Caco-2 (cell line): ENCODE results near the gene LEMD1. TPM values are rescaled to one million over a fixed set of nuclear protein-coding genes. Genes with fewer than 3 reads are reported as not detected.
"Not testable (repeated sequence)": the region's sequence is repeated elsewhere in the genome, so short reads cannot be mapped to it uniquely, and the experiment has no call there.

ENCODE experiments used
- BruUV-seq: library from RNA; stranded (reverse); fragments of 400-500 nt; replicated peaks from 2 replicates; lab custom pipeline; 2021; lab: Mats Ljungman, UMichigan
- CTCF ChIA-PET: fragments of 300-600 bp; sonication (Branson Sonifier 250); formaldehyde crosslinking; loops from one replicate; lab custom pipeline; 2022; ENCODE audit warnings: antibody characterized with exemption; lab: Charles Lee
- POLR2A ChIA-PET: fragments of 300-600 bp; sonication (Branson Sonifier 250); formaldehyde crosslinking; loops from one replicate; lab custom pipeline; 2022; ENCODE audit warnings: antibody characterized with exemption; lab: Charles Lee
- DNase-seq, 2 experiments: peaks; one replicate each; pipeline versions ENCODE4 v3.0.0 to v3.0.0-alpha.2; 2020 to 2022
- H3K27me3 ChIP-seq: replicated peaks from 2 replicates; pipeline ENCODE4 v1.6.0; 2011; ENCODE audit warnings: low read length; ENCODE audit not compliant: control insufficient read depth, insufficient read depth
- H3K36me3 ChIP-seq: 2 replicates; pipeline ENCODE4 v1.5.1; 2011; ENCODE audit warnings: low read length; ENCODE audit not compliant: control insufficient read depth, insufficient read depth
- H3K4me1 ChIP-seq: fragments of 250-450 bp; sonication (Bioruptor Pico); 2 replicates; pipeline ENCODE4 v1.5.1; 2020; ENCODE audit warnings: mild to moderate bottlenecking
- H3K4me3 ChIP-seq: 2 replicates; pipeline ENCODE4 v1.5.1; 2011; ENCODE audit warnings: low read depth, mild to moderate bottlenecking, control low read depth, low read length
- H3K9me3 ChIP-seq: fragments of 250-450 bp; sonication (Bioruptor Pico); 2 replicates; pipeline ENCODE4 v1.5.1; 2020; ENCODE audit warnings: mild to moderate bottlenecking, moderate library complexity
- H3K27ac Mint-ChIP-seq: one replicate; pipeline ENCODE4 v1.8.0; 2022; ENCODE audit warnings: mixed read lengths; ENCODE audit not compliant: unreplicated experiment
- H3K27me3 Mint-ChIP-seq: one replicate; pipeline ENCODE4 v1.8.0; 2022; ENCODE audit warnings: mixed read lengths; ENCODE audit not compliant: insufficient read depth, unreplicated experiment
- H3K36me3 Mint-ChIP-seq: one replicate; pipeline ENCODE4 v1.8.0; 2022; ENCODE audit warnings: mild to moderate bottlenecking, mixed read lengths; ENCODE audit not compliant: insufficient read depth, unreplicated experiment
- H3K4me1 Mint-ChIP-seq: one replicate; pipeline ENCODE4 v1.8.0; 2022; ENCODE audit warnings: low read depth, mixed read lengths; ENCODE audit not compliant: unreplicated experiment
- H3K4me3 Mint-ChIP-seq: one replicate; pipeline ENCODE4 v1.8.0; 2022; ENCODE audit warnings: mild to moderate bottlenecking, moderate library complexity, mixed read lengths; ENCODE audit not compliant: unreplicated experiment
- H3K9me3 Mint-ChIP-seq: one replicate; pipeline ENCODE4 v1.8.0; 2022; ENCODE audit warnings: mixed read lengths; ENCODE audit not compliant: unreplicated experiment
- CTCF ChIP-seq, 2 experiments: fragments of 200-600 bp in 1 of 2; IDR thresholded peaks; 1 replicate in 1 of 2; 2 replicates in 1 of 2; pipeline versions ENCODE4 v1.5.1 to v1.8.0; 2011 to 2022; ENCODE audit warnings: antibody characterized with exemption in 1 of 2, control low read depth in 1 of 2, inconsistent platforms in 1 of 2, low read depth in 1 of 2, low read length in 1 of 2, mild to moderate bottlenecking in 1 of 2, moderate library complexity in 1 of 2; ENCODE audit not compliant: insufficient read depth in 1 of 2, severe bottlenecking in 1 of 2, unreplicated experiment in 1 of 2
- intact Hi-C: fragments of 100-400 bp; cut with micrococcal nuclease; formaldehyde crosslinking; loops from one replicate; pipeline ENCODE4 v1.10.0; 2022; ENCODE audit not compliant: unreplicated experiment
- total RNA-seq: library from RNA; stranded (reverse); gene quantifications from 2 replicates; pipeline ENCODE4 v1.2.3, GENCODE V29; 2022

The LEMD1 gene
- total RNA-seq, 1 experiment from 2014 or later = not detected

- no peaks in the 10 kb centered on the region for H3K4me1 ChIP-seq
- intact Hi-C loops = no loop called here
- H3K36me3 Mint-ChIP-seq = no peaks in the 10 kb centered on the region
- no peaks in the 10 kb centered on the region for H3K36me3 ChIP-seq
- H3K4me1 Mint-ChIP-seq = no peaks in the 10 kb centered on the region
- no peaks in the 10 kb centered on the region for H3K9me3 ChIP-seq
- H3K27me3 Mint-ChIP-seq = peaks cover 4% of the 10 kb centered on the region
- H3K4me3 Mint-ChIP-seq = no peak overlapping the region
- no TSS peak for BruUV-seq
- ChIA-PET CTCF (no interaction called here), POLR2A (no interaction called here)
- H3K27ac Mint-ChIP-seq = no peak overlapping the region
- no peak overlapping the region for H3K4me3 ChIP-seq
- H3K9me3 Mint-ChIP-seq = no peaks in the 10 kb centered on the region
- no peak for DNase-seq
- no peak for TF ChIP-seq CTCF (IDR thresholded peaks at IDR 0.05; ENCODE audit: insufficient read depth in 1 of 2, low read depth in 1 of 2, low read length in 1 of 2, severe bottlenecking in 1 of 2, unreplicated experiment in 1 of 2)
- H3K27me3 ChIP-seq = no peaks in the 10 kb centered on the region
These were observed 12.9 kb upstream of the LEMD1 start for GRCh38 chr1:205434738-205435137.

- H3K27me3 Mint-ChIP-seq, H3K4me3 ChIP-seq, BruUV-seq, H3K9me3 ChIP-seq, DNase-seq, H3K9me3 Mint-ChIP-seq, H3K4me1 ChIP-seq, H3K36me3 ChIP-seq, H3K27ac Mint-ChIP-seq, POLR2A ChIA-PET, H3K27me3 ChIP-seq, H3K4me3 Mint-ChIP-seq, H3K4me1 Mint-ChIP-seq, intact Hi-C loops, CTCF ChIA-PET, H3K36me3 Mint-ChIP-seq: not testable (repeated sequence)
These were observed 10.8 kb upstream of the LEMD1 start for GRCh38 chr1:205432692-205433091.

GRCh38 chr1:205432116-205432515 lies 10.3 kb upstream of the LEMD1 start:
- no peak for TF ChIP-seq CTCF (IDR thresholded peaks at IDR 0.05; ENCODE audit: insufficient read depth in 1 of 2, low read depth in 1 of 2, low read length in 1 of 2, severe bottlenecking in 1 of 2, unreplicated experiment in 1 of 2)
- no peak overlapping the region for H3K27ac Mint-ChIP-seq
- Histone ChIP-seq H3K4me3 (no peak overlapping the region), H3K36me3 (no peaks in the 10 kb centered on the region), H3K27me3 (no peaks in the 10 kb centered on the region), H3K9me3 (no peaks in the 10 kb centered on the region), H3K4me1 (no peaks in the 10 kb centered on the region)
- intact Hi-C loops = no loop called here
- no peak for DNase-seq
- ChIA-PET POLR2A (no interaction called here), CTCF (interaction anchor here (0.6 kb wide), 1 partner anchor 665 kb away, joined by 3 read pairs; no protein-coding TSS in a partner anchor)
- no peak overlapping the region for H3K4me3 Mint-ChIP-seq
- H3K27me3 Mint-ChIP-seq = peaks cover 11% of the 10 kb centered on the region
- no TSS peak for BruUV-seq
- H3K36me3 Mint-ChIP-seq = no peaks in the 10 kb centered on the region
- H3K4me1 Mint-ChIP-seq = no peaks in the 10 kb centered on the region
- H3K9me3 Mint-ChIP-seq = no peaks in the 10 kb centered on the region
